ENCODE measurements around the gene PAGR1. TPM values are rescaled to one million over a fixed set of nuclear protein-coding genes. Genes with fewer than 3 reads are reported as not detected.

The PAGR1 gene
- polyA plus RNA-seq, 1 of the 3 experiments (the other 2 are of a cell fraction) = 57.7 TPM

GRCh38 chr16:29843931-29844330 lies 28.0 kb downstream of the PAGR1 start:
- H4K20me1 ChIP-seq (ENCODE audit: insufficient read depth) = no peaks in the 10 kb centered on the region
- DNase-seq = no peak
- ChIA-PET CTCF (interaction anchor here (0.6 to 1.4 kb wide), 3 partner anchors 9 to 79 kb away, joined by 3 to 5 read pairs (median 3); no protein-coding TSS in a partner anchor), POLR2A (no interaction called here)
- no peak overlapping the region for H3K4me3 ChIP-seq (ENCODE audit: low read depth in 2 of 2, low read length in 1 of 2)
- no peak overlapping the region for H3K27ac ChIP-seq (ENCODE audit: low read depth in 2 of 2, low read length in 1 of 2)
- H3K27me3 ChIP-seq (ENCODE audit: insufficient read depth) = no peaks in the 10 kb centered on the region
- peaks cover 15% of the 10 kb centered on the region for H3F3A ChIP-seq (replicated peaks; ENCODE audit: insufficient read depth)
- H3K36me3 ChIP-seq (replicated peaks in 1 of 2; ENCODE audit: control insufficient read depth in 1 of 2, insufficient read depth in 2 of 2, low read length in 1 of 2) = peaks cover 26 to 40% of the 10 kb centered on the region in 2 experiments
- no peaks in the 10 kb centered on the region for H3K4me1 ChIP-seq (ENCODE audit: control insufficient read depth in 1 of 2, insufficient read depth in 2 of 2, low read depth in 1 of 2, low read length in 1 of 2)
- no peaks in the 10 kb centered on the region for H3K9me2 ChIP-seq
- no peak overlapping the region for H2AFZ ChIP-seq (ENCODE audit: low read depth)
- H3K79me2 ChIP-seq (ENCODE audit: insufficient read depth) = no peaks in the 10 kb centered on the region
- WGBS (ENCODE audit: low lambda C conversion rate) = 89% methylated on average over 7 of the region's 8 CpGs
- no peak overlapping the region for H3K9ac ChIP-seq
- no peaks in the 10 kb centered on the region for H3K9me3 ChIP-seq
- no peak overlapping the region for H3K4me2 ChIP-seq
- TF ChIP-seq SMC3 (IDR thresholded peaks at IDR 0.05; ENCODE audit: low read depth, low read length) (no peak), RFX5 (IDR thresholded peaks at IDR 0.05; ENCODE audit: low read length) (no peak), TCF12 (IDR thresholded peaks at IDR 0.05) (no peak), GATA2 (CRISPR knock-in tag; IDR thresholded peaks at IDR 0.05) (no peak), RXRA (IDR thresholded peaks at IDR 0.05; ENCODE audit: borderline replicate concordance, low read depth) (no peak), GABPA (IDR thresholded peaks at IDR 0.05; ENCODE audit: low read depth) (no peak), JUND (IDR thresholded peaks at IDR 0.05) (no peak), FOXJ3 (CRISPR knock-in tag; IDR thresholded peaks at IDR 0.05) (no peak), EZH2phosphoT487 (IDR thresholded peaks at IDR 0.05; ENCODE audit: borderline replicate concordance, low read depth) (no peak), USF2 (IDR thresholded peaks at IDR 0.05; ENCODE audit: borderline replicate concordance, low read depth, low read length) (no peak), NFIC (IDR thresholded peaks at IDR 0.05; ENCODE audit: borderline replicate concordance) (no peak)
- TF ChIP-seq, protein P1, sequence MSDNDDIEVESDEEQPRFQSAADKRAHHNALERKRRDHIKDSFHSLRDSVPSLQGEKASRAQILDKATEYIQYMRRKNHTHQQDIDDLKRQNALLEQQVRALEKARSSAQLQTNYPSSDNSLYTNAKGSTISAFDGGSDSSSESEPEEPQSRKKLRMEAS (IDR thresholded peaks at IDR 0.05; ENCODE audit: low read depth) = no peak
- TF ChIP-seq, protein P2, sequence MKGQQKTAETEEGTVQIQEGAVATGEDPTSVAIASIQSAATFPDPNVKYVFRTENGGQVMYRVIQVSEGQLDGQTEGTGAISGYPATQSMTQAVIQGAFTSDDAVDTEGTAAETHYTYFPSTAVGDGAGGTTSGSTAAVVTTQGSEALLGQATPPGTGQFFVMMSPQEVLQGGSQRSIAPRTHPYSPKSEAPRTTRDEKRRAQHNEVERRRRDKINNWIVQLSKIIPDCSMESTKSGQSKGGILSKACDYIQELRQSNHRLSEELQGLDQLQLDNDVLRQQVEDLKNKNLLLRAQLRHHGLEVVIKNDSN (IDR thresholded peaks at IDR 0.05; ENCODE audit: borderline replicate concordance, low read depth) = no peak
- TF ChIP-seq, protein P3, sequence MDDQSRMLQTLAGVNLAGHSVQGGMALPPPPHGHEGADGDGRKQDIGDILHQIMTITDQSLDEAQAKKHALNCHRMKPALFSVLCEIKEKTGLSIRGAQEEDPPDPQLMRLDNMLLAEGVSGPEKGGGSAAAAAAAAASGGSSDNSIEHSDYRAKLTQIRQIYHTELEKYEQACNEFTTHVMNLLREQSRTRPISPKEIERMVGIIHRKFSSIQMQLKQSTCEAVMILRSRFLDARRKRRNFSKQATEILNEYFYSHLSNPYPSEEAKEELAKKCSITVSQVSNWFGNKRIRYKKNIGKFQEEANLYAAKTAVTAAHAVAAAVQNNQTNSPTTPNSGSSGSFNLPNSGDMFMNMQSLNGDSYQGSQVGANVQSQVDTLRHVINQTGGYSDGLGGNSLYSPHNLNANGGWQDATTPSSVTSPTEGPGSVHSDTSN (IDR thresholded peaks at IDR 0.05) = no peak
- TF ChIP-seq, protein P4, sequence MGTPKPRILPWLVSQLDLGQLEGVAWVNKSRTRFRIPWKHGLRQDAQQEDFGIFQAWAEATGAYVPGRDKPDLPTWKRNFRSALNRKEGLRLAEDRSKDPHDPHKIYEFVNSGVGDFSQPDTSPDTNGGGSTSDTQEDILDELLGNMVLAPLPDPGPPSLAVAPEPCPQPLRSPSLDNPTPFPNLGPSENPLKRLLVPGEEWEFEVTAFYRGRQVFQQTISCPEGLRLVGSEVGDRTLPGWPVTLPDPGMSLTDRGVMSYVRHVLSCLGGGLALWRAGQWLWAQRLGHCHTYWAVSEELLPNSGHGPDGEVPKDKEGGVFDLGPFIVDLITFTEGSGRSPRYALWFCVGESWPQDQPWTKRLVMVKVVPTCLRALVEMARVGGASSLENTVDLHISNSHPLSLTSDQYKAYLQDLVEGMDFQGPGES (IDR thresholded peaks at IDR 0.05; ENCODE audit: low read depth, low read length) = no peak
